SK-N-MC (cell line): ENCODE data around the gene CFD.

Experiments
- DNase-seq: peaks from one replicate; pipeline ENCODE4 v3.0.0-alpha.2; 2011; ENCODE audit warnings: low read depth, low spot score
- H3K27ac ChIP-seq: fragments of 200-600 bp; sonication (generic); 2 replicates; pipeline ENCODE4 v1.5.1; 2016; ENCODE audit warnings: mixed run types
- H3K36me3 ChIP-seq: fragments of 200-600 bp; sonication (generic); 2 replicates; pipeline ENCODE4 v1.6.1; 2017; ENCODE audit warnings: antibody characterized with exemption, low read length, mixed read lengths; ENCODE audit not compliant: insufficient read depth
- H3K4me3 ChIP-seq: fragments of 200-600 bp; sonication (generic); 2 replicates; pipeline ENCODE4 v1.5.1; 2016
- H3K9ac ChIP-seq: fragments of 200-600 bp; sonication (generic); 2 replicates; pipeline ENCODE4 v1.8.0; 2017; ENCODE audit warnings: mixed run types, mixed read lengths; ENCODE audit not compliant: insufficient read length
- H3K9me3 ChIP-seq: fragments of 200-600 bp; sonication (generic); 2 replicates; pipeline ENCODE4 v1.6.1; 2017; ENCODE audit warnings: low read depth, mild to moderate bottlenecking, antibody characterized with exemption, low read length, moderate library complexity, mixed read lengths
- EZH2 ChIP-seq: fragments of 200-600 bp; sonication (generic); IDR thresholded peaks from one replicate; pipeline ENCODE4 v1.6.1; 2017; ENCODE audit warnings: antibody characterized with exemption
- FOXP2 ChIP-seq: optimal IDR thresholded peaks from 2 replicates; pipeline ENCODE3; 2011; ENCODE audit warnings: mild to moderate bottlenecking, moderate library complexity; ENCODE audit not compliant: insufficient read depth; ENCODE audit errors: extremely low read length, control extremely low read depth
- POLR2AphosphoS5 ChIP-seq: IDR thresholded peaks from 2 replicates; pipeline ENCODE4 v1.6.1; 2012; ENCODE audit warnings: mild to moderate bottlenecking, low read depth, low read length, borderline replicate concordance

Gene CFD

GRCh38 chr19:896999-897398 lies 37.5 kb downstream of the CFD start:
- Histone ChIP-seq H3K27ac (no peak overlapping the region), H3K9ac (no peak overlapping the region)
- TF ChIP-seq FOXP2 = no peak
- TF ChIP-seq EZH2 = no peak
- no peak for TF ChIP-seq POLR2AphosphoS5

GRCh38 chr19:897442-898039 lies 38.1 kb downstream of the CFD start:
- H3K9me3 ChIP-seq = no peaks in the 10 kb centered on the region
- H3K4me3 ChIP-seq = no peak overlapping the region
- no peak overlapping the region for H3K27ac ChIP-seq
- H3K36me3 ChIP-seq = no peaks in the 10 kb centered on the region; the same call in 1 of the 2 replicates
- TF ChIP-seq FOXP2 (no peak), EZH2 (no peak), POLR2AphosphoS5 (no peak)
- DNase-seq = no peak
- no peak overlapping the region for H3K9ac ChIP-seq

More at GRCh38 chr19:896999-897398, 37.5 kb downstream of the CFD start:
- no peaks in the 10 kb centered on the region; the same call in 1 of the 2 replicates for H3K36me3 ChIP-seq
- H3K9me3 ChIP-seq = no peaks in the 10 kb centered on the region
- DNase-seq = no peak
- H3K4me3 ChIP-seq = no peak overlapping the region

DNA sequence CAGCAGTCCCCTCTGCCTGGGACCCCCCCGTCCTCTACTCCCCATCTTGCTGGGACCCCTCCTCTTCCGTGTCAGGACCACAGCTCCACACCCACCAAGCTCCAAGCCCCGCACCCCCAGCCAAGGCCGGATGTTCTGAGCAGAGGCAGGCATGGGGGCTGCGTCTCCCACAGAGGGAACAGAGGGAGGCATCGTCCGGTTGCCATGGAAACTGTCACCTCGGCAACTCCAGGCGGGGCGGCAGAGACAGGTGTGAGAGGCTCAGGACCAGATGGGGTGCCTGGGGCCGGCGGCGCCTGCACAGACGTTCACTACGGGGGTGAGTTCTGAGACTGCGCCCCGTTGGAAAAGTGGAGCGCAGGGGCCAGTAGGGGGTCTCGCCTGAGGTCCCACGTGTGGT lies 39.2 kb downstream of the CFD start:
- Histone ChIP-seq H3K9ac (no peak overlapping the region), H3K9me3 (no peaks in the 10 kb centered on the region), H3K36me3 (no peaks in the 10 kb centered on the region; the same call in 1 of the 2 replicates), H3K27ac (no peak overlapping the region), H3K4me3 (no peak overlapping the region)
- DNase-seq = no peak
- TF ChIP-seq FOXP2 (no peak), POLR2AphosphoS5 (no peak), EZH2 (no peak)

DNA sequence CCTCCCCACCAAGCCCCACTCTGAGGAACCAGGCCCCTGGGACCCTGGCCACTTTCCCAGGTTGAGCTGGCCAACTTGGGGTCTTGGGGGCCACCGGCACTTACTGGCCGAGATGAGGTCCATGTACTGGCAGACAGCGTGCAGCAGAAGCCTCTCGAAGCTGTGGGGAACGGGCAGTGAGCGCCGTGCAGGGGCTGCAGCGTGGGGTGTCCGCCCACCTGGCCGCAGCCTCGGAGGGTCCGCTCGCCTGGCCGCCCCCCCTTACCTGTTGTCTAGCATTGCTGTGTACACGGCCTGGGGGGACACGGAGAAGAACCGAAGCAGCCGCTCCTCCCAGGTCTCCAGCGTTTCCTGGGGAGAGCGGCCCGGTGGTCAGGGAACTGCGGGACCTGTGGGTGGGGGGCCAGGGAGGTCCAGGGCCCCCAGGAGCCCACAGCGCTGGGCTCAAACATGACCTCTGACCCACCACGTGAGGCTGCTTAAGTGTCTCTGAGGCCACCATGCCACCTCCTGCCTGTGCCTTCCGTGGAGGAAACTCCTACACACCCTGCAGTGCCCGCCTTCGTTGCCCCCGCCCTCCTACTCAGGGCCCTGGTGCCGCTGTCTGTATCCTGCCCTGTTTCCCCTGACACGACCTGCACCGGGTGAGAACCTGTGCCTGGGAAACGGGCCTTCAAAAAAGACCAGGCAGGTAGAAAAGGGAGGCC lies 40.0 kb downstream of the CFD start:
- DNase-seq = no peak
- no peak overlapping the region for H3K27ac ChIP-seq
- no peaks in the 10 kb centered on the region for H3K9me3 ChIP-seq
- no peaks in the 10 kb centered on the region; the same call in 1 of the 2 replicates for H3K36me3 ChIP-seq
- H3K9ac ChIP-seq = no peak overlapping the region
- no peak for TF ChIP-seq FOXP2
- TF ChIP-seq POLR2AphosphoS5 = no peak
- no peak for TF ChIP-seq EZH2
- H3K4me3 ChIP-seq = no peak overlapping the region

- Histone ChIP-seq H3K4me3 (no peak overlapping the region), H3K36me3 (no peaks in the 10 kb centered on the region; the same call in 1 of the 2 replicates), H3K9ac (no peak overlapping the region), H3K9me3 (no peaks in the 10 kb centered on the region), H3K27ac (no peak overlapping the region)
- DNase-seq = no peak
- TF ChIP-seq FOXP2 = no peak
- TF ChIP-seq EZH2 = no peak
- no peak for TF ChIP-seq POLR2AphosphoS5
Observed at GRCh38 chr19:900043-900301, 40.5 kb downstream of the CFD start.

GRCh38 chr19:900302-901111 lies 41.0 kb downstream of the CFD start:
- H3K4me3 ChIP-seq = no peak overlapping the region
- DNase-seq = no peak
- H3K27ac ChIP-seq = no peak overlapping the region
- no peak for TF ChIP-seq EZH2
- no peak for TF ChIP-seq POLR2AphosphoS5
- TF ChIP-seq FOXP2 = no peak
- no peaks in the 10 kb centered on the region for H3K9me3 ChIP-seq
- no peaks in the 10 kb centered on the region; the same call in 1 of the 2 replicates for H3K36me3 ChIP-seq
- H3K9ac ChIP-seq = no peak overlapping the region

DNA sequence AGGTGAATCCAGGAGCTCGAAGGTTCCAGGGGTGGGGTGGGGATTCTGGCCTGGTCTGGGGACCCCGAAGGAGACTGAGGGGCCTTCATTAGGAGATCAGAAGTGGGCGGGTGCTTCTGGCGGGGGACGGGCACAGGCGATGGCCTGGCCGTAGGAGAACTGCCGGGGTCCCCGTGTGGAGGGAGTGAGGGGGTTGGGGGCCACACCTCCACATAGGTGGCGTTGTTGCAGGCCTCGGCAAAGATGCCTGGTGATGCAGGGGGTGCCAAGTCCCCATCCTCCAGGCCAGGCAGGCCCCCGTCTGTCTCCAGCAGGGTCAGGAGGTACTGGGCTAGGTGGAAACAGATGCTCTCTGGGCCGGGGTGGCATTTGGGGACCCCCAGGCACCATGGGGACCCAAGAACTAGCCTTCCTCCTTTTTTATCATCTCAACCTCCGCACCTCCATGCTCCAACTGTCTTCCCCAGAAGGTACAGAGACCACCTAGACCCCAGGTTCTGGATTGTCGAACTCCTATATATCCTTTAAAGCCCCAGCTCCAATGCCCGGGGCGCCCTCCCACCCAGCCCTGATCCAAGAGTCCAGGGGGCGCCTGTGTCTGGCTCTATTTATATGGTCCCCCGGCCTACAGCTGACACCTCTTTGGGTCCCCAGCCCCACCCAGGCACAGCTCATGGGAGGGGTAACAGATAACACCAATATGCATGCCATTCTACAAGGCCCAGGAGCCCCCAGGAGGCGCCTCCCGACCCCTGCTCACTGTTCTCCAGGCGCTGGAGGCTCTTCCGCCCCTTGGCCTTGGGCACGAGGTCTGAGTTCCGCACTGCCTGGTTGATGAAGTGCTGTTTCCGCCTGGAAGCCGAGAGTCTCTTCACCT lies 42.0 kb downstream of the CFD start:
- Histone ChIP-seq H3K9me3 (no peaks in the 10 kb centered on the region), H3K27ac (no peak overlapping the region), H3K9ac (no peak overlapping the region), H3K36me3 (no peaks in the 10 kb centered on the region; the same call in 1 of the 2 replicates), H3K4me3 (no peak overlapping the region)
- no peak for TF ChIP-seq FOXP2
- no peak for TF ChIP-seq POLR2AphosphoS5
- no peak for TF ChIP-seq EZH2
- DNase-seq = no peak

GRCh38 chr19:902093-902370 lies 42.6 kb downstream of the CFD start:
- Histone ChIP-seq H3K9ac (no peak overlapping the region), H3K4me3 (no peak overlapping the region), H3K9me3 (no peaks in the 10 kb centered on the region), H3K27ac (no peak overlapping the region), H3K36me3 (no peaks in the 10 kb centered on the region; the same call in 1 of the 2 replicates)
- TF ChIP-seq EZH2 (no peak), FOXP2 (no peak), POLR2AphosphoS5 (no peak)
- DNase-seq = no peak
